Uterus (tissue), 4 donors: Measurements from ENCODE around the gene PDF. TPM values are rescaled to one million over a fixed set of nuclear protein-coding genes. Genes with fewer than 3 reads are reported as not detected.

Experiments
- DNase-seq, 2 donors: peaks; one replicate each; pipeline ENCODE4 v3.0.0-alpha.2; 2019 to 2020
- H3K27ac ChIP-seq, 2 donors: fragments of 200-600 bp; sonication (generic); 1 replicate in 1 of 2; 2 replicates in 1 of 2; pipeline ENCODE4 v1.5.1; 2016 to 2018
- H3K27me3 ChIP-seq, 2 donors: fragments of 200-600 bp; sonication (generic); one replicate each; pipeline ENCODE4 v1.5.1; 2018 to 2019; ENCODE audit warnings: control low read depth in 1 of 2
- H3K36me3 ChIP-seq, 2 donors: fragments of 200-600 bp; sonication (generic); one replicate each; pipeline ENCODE4 v1.5.1; 2019; ENCODE audit warnings: control low read depth in 1 of 2
- H3K4me1 ChIP-seq, 2 donors: fragments of 200-600 bp; sonication (generic); one replicate each; pipeline ENCODE4 v1.5.1; 2018 to 2019; ENCODE audit warnings: control low read depth in 1 of 2
- H3K4me3 ChIP-seq, 2 donors: fragments of 200-600 bp; sonication (generic); 1 replicate in 1 of 2; 2 replicates in 1 of 2; pipeline ENCODE4 v1.5.1; 2018 to 2019; ENCODE audit warnings: mild to moderate bottlenecking in 1 of 2
- H3K9me3 ChIP-seq, 2 donors: fragments of 200-600 bp; sonication (generic); one replicate each; pipeline ENCODE4 v1.5.1; 2019; ENCODE audit warnings: control low read depth in 1 of 2
- CTCF ChIP-seq, 4 experiments: fragments of 200-600 bp in 2 of 4; fragments of 450-650 bp in 2 of 4; sonication (generic) in 2 of 4; IDR thresholded peaks; one replicate each; pipeline ENCODE4 v1.5.1; 2016 to 2019; ENCODE audit warnings: antibody characterized with exemption in 4 of 4, mild to moderate bottlenecking in 2 of 4, moderate library complexity in 1 of 4
- POLR2A ChIP-seq, 2 donors: fragments of 450-650 bp; IDR thresholded peaks; one replicate each; pipeline ENCODE4 v1.6.1; 2016; ENCODE audit warnings: antibody characterized with exemption in 2 of 2, mild to moderate bottlenecking in 1 of 2, moderate library complexity in 1 of 2
- intact Hi-C: fragments of 100-400 bp; cut with DNase I; formaldehyde crosslinking; loops from one replicate; pipeline ENCODE4 v1.15.1; 2023; ENCODE audit warnings: low total_unique reads
- total RNA-seq, 4 donors: library from RNA; depleted of rRNA in 3 of 4; stranded (reverse); fragments of >200 nt in 3 of 4; gene quantifications; one replicate each; pipeline versions ENCODE4 v1.1.0 to v1.2.4, GENCODE V29; 2014 to 2023
- donor health status: DM: yes; HTN: yes; CAD: no.

Gene PDF
- 10 to 100 TPM in 2 of 4 donors, 1 to 10 TPM in 2; 3.2 to 69.9 (median 13.2) TPM for total RNA-seq

- Histone ChIP-seq H3K4me3 (peak within 1 kb of the TSS; percentile 57 to 92), H3K4me1 (peaks cover 13 to 18% of the 10 kb centered on the region in 2 donors), H3K27ac (peak within 1 kb of the TSS; percentile 85 to 88), H3K9me3 (no peaks in the 10 kb centered on the region), H3K27me3 (no peaks in the 10 kb centered on the region), H3K36me3 (no peaks in the 10 kb centered on the region)
- peak; percentile 92 for DNase-seq
- TF ChIP-seq CTCF (IDR thresholded peaks at IDR 0.05) (peak in 2 of 4 experiments; percentile 9 to 46), POLR2A (IDR thresholded peaks at IDR 0.05) (peak; percentile 50 to 81)
- intact Hi-C loops = no loop called here
These were observed at the start of gene PDF for GRCh38 chr16:69330286-69331109. Gene PDF (minus strand): TSS chr16:69330588. CDS start chr16:69330570, 18 bp downstream.

DNA sequence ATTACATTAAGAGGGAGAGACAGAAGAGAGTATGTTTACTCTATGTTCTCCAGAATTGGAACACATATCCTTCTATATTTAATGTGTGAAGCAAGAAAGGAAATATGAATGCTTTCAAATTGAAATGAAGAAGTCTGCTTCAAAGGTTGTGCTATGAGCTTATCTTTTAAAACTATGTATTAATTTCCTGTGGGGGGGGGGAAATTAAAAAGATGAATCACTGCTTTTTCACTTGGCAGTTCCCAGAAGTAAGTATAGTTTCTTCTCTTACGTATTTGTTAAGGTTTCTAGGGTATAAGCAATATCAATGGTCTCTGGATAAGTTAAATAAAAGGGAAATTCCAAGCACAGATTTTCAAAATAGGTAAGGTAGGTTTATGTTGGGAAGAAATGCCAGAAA, 48.4 kb upstream of the PDF start:
- H3K4me3 ChIP-seq = no peak overlapping the region
- H3K27me3 ChIP-seq = no peaks in the 10 kb centered on the region
- no peaks in the 10 kb centered on the region for H3K4me1 ChIP-seq
- H3K36me3 ChIP-seq = no peaks in the 10 kb centered on the region
- H3K9me3 ChIP-seq = no peaks in the 10 kb centered on the region
- H3K27ac ChIP-seq = no peak overlapping the region
- intact Hi-C loops = no loop called here
- no peak for DNase-seq
- TF ChIP-seq CTCF (IDR thresholded peaks at IDR 0.05) (no peak), POLR2A (IDR thresholded peaks at IDR 0.05) (no peak)

DNA sequence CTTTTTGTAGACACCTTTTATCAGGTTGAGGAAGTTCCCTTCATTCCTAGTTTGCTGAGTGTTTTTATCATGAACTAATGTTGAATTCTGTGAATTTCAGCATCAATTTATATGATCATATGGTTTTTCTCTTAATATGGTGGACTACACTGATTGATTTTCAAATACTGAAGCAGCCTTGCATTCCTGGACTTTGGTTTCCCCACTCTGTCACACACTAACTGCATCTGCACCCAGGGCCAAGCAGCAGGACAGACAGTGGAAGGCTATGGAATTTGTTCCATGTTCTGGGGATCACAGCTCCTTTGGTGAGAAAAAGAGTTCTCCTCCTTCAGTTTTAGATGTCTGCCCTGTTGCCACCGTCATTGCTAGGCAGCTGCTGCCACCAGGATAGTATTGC, 47.6 kb upstream of the PDF start:
- Histone ChIP-seq H3K36me3 (no peaks in the 10 kb centered on the region), H3K27ac (no peak overlapping the region), H3K27me3 (no peaks in the 10 kb centered on the region), H3K4me1 (no peaks in the 10 kb centered on the region), H3K4me3 (no peak overlapping the region), H3K9me3 (no peaks in the 10 kb centered on the region)
- intact Hi-C loops = no loop called here
- no peak for DNase-seq
- no peak for TF ChIP-seq POLR2A (IDR thresholded peaks at IDR 0.05)

DNA sequence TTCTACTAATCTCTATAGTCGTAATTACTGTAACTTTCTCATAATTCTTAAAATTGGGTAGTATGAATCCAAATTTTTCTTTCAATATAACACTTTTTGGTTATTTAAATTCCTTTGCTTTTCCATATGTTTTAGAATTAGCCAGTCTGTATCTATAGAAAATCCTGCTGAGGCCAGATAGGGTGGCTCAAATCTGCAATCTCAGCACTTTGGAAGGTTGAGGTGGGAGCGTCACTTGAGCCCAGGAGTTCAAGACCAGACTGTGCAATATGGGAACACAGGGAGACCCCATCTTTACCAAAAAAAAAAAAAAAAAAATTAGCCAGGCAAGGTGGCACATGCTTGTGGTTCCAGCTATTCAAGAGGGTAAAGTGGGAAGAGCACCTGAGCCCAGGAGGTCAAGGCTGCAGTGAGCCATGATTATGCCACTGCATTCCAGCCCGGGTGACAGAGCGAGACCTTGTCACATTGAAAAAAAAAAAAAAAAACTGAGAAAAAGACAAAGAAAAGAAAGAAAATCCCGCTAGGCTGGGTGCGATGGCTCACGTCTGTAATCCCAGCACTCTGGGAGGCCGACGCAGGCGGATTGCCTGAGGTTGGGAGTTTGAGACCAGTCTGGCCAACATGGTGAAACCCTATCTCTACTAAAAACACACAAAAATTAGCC, 46.1 kb upstream of the PDF start:
- Histone ChIP-seq H3K4me1 (no peaks in the 10 kb centered on the region), H3K27me3 (no peaks in the 10 kb centered on the region), H3K4me3 (no peak overlapping the region), H3K36me3 (no peaks in the 10 kb centered on the region), H3K9me3 (no peaks in the 10 kb centered on the region), H3K27ac (no peak overlapping the region)
- intact Hi-C loops = no loop called here
- no peak for DNase-seq
- TF ChIP-seq CTCF (IDR thresholded peaks at IDR 0.05) (no peak), POLR2A (IDR thresholded peaks at IDR 0.05) (no peak)

DNA sequence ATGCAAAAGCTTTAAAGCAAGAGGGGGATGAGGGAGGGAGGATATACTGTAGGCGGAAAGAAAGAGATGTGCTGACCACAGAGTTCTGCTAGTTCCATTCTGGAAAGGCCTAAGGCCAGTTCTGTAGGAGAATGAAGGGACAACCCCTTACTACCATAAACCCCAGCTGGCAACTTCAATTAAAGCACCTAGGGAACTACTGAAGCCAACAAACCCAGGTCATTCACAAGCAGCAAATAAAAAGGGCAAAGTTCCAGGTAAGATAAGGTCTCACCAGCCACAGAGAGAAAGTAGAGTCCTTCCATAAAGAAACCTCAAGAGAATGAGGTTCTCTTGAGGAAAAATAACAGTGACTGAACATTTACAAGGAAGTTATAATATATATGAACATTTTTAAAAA, 42.6 kb upstream of the PDF start:
- no peaks in the 10 kb centered on the region for H3K36me3 ChIP-seq
- H3K9me3 ChIP-seq = no peaks in the 10 kb centered on the region
- H3K4me1 ChIP-seq = no peaks in the 10 kb centered on the region
- no peaks in the 10 kb centered on the region for H3K27me3 ChIP-seq
- H3K27ac ChIP-seq = no peak overlapping the region
- intact Hi-C loops = no loop called here
- DNase-seq = no peak
- no peak overlapping the region for H3K4me3 ChIP-seq
- TF ChIP-seq CTCF (IDR thresholded peaks at IDR 0.05) (no peak), POLR2A (IDR thresholded peaks at IDR 0.05) (no peak)
